IPS-20b (cell line): ENCODE data around the gene SEMA4D.
A peak's percentile ranks its signal among the peaks of the same experiment; 100 is the strongest.

Experiments
- H3K27ac ChIP-seq: one replicate; pipeline ENCODE4 v1.5.1; 2013; ENCODE audit warnings: low read length
- H3K27me3 ChIP-seq: 2 replicates; pipeline ENCODE4 v1.6.1; 2013; ENCODE audit warnings: mild to moderate bottlenecking, low read length, inconsistent platforms; ENCODE audit not compliant: insufficient read depth
- H3K36me3 ChIP-seq: 2 replicates; pipeline ENCODE4 v1.6.1; 2013; ENCODE audit warnings: low read depth, mild to moderate bottlenecking, inconsistent platforms, low read length, moderate library complexity; ENCODE audit not compliant: insufficient read depth
- H3K4me1 ChIP-seq: 2 replicates; pipeline ENCODE4 v1.6.1; 2013; ENCODE audit warnings: mild to moderate bottlenecking, control low read depth, inconsistent platforms, low read length, moderate library complexity; ENCODE audit not compliant: insufficient read depth
- H3K4me3 ChIP-seq: 2 replicates; pipeline ENCODE4 v1.5.1; 2013; ENCODE audit warnings: mild to moderate bottlenecking, low read length, inconsistent platforms
- H3K9ac ChIP-seq: 2 replicates; pipeline ENCODE4 v1.6.1; 2013; ENCODE audit warnings: low read depth, mild to moderate bottlenecking, inconsistent platforms, low read length, moderate library complexity
- H3K9me3 ChIP-seq: 2 replicates; pipeline ENCODE4 v1.6.1; 2013; ENCODE audit warnings: mild to moderate bottlenecking, low read depth, low read length, inconsistent platforms; ENCODE audit not compliant: insufficient read depth

SEMA4D gene

GRCh38 chr9:89498852-89499480 is 1.1 kb upstream of the SEMA4D start:
- no peak overlapping the region for H3K27ac ChIP-seq
- no peak overlapping the region for H3K4me3 ChIP-seq
- no peaks in the 10 kb centered on the region for H3K36me3 ChIP-seq
- H3K4me1 ChIP-seq: peaks cover 36% of the 10 kb centered on the region; the same call in 1 of the 2 replicates
- peak overlapping the region; percentile 75; the same call in 1 of the 2 replicates for H3K9ac ChIP-seq
- no peaks in the 10 kb centered on the region for H3K27me3 ChIP-seq
- no peaks in the 10 kb centered on the region for H3K9me3 ChIP-seq

DNA sequence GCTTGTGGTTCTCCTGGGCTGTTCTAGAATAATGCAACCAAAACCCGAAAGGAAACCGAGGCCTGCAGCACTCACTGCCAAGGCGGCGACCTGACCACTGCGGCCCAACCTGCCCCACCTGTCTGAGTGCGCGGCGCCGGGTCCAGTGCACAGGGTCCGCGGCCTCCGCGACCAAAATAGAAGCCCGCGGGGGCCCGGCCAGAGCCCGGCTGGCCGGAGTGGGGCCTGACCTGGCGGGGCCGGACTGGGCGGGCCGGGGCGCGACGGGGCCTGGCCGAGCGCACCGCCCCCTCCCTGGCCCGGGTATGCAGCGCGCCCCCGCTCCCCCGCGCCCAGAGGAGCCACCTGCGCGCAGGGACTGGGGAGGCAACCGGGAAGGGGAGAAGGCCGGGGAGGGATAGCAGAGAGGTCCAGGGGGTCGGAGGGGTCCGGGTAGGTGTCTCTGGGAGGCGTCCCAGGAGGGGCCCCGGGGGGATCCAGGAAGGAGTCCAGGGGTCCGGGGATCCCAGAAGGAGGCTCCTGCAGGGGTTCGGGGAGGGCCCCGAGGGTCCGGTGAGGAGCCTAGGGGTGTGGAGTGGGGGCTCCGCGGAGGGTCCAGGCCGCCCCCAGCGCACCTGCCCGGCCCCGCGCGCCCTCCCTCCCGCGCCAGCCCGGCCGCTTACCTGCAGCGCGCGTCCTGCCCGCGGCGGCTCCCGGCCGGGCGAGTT is 503 bp downstream of the SEMA4D start:
- peaks cover 46% of the 10 kb centered on the region; the same call in 1 of the 2 replicates for H3K4me1 ChIP-seq
- no peak overlapping the region for H3K27ac ChIP-seq
- no peaks in the 10 kb centered on the region for H3K27me3 ChIP-seq

DNA sequence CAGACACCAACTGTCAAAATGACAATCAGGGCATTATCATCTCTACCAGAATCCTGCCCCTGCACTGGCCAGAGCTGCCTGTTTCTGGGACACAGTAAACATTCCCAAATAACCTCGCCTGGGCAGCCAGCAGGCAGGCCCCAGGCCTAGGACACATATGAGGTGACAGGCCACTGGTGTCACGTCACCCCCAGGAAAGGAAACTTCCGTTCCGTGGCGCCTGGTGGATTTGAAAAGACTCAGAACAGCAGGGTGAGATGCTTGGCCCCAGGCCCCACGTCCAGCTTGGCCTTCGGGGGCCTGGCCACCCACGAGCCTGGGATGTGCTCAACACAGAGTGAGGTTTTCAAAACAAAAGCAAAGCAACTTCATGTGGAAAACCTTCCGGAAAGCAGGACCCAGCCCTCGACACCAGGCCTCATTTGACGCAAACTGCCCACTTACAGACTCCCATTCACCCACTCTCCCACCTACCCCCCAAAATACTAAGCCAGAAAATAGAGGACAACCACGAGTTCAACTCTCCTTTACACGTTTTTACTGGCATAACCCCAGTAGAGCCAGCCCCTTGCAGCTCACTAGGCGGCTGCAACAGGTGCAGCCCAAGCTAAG is 1.2 kb downstream of the SEMA4D start:
- Histone ChIP-seq H3K27ac (no peak overlapping the region), H3K9me3 (no peaks in the 10 kb centered on the region), H3K4me1 (peaks cover 46% of the 10 kb centered on the region; the same call in 1 of the 2 replicates), H3K9ac (peak overlapping the region; percentile 68; the same call in 1 of the 2 replicates), H3K27me3 (no peaks in the 10 kb centered on the region), H3K4me3 (peak overlapping the region; percentile 82), H3K36me3 (no peaks in the 10 kb centered on the region)

More for the DNA sequence above, 503 bp downstream of the SEMA4D start:
- H3K36me3 ChIP-seq: no peaks in the 10 kb centered on the region
- peak overlapping the region; percentile 70; the same call in 1 of the 2 replicates for H3K9ac ChIP-seq
- H3K9me3 ChIP-seq: no peaks in the 10 kb centered on the region
- peak overlapping the region; percentile 82 for H3K4me3 ChIP-seq

DNA sequence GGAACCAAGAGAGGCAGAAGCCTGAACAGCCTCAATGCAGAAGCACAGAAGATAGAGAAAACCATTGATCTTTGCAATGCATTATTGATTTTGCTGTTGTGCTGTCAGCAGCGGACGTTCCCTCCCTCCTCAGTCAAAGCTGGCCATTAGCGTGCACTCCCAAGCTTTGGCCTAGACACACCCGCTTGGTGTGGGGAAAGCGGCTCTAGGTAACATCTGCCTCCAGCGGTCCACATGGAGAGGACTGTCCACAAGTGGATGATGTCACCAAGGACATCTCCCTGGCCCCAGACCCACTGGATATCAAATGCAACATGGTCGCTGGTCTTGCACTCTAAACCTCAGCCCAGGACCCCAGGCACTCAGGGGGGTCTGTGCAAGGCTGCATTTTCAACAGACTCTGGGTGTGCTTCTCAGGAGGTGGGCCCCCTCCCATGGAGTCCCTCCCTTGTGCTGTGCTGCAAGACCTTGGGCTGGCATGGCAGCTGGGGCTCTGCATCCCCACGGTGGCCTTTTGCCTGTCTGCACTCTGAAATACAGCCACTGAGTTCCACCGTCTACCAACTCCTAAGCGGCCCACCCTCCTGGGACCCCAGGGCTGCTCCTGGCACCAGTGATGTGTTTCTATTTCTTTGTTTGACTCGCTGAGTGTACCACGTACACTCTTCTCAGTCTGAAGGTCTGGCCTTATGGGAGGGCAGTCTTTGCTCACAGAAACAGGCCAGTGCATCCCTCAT is 1.9 kb downstream of the SEMA4D start:
- H3K4me1 ChIP-seq: peaks cover 46% of the 10 kb centered on the region; the same call in 1 of the 2 replicates
- H3K36me3 ChIP-seq: no peaks in the 10 kb centered on the region
- no peak overlapping the region for H3K27ac ChIP-seq
- H3K9me3 ChIP-seq: no peaks in the 10 kb centered on the region
- H3K9ac ChIP-seq: no peak overlapping the region
- H3K27me3 ChIP-seq: no peaks in the 10 kb centered on the region
- peak overlapping the region; percentile 82 for H3K4me3 ChIP-seq

DNA sequence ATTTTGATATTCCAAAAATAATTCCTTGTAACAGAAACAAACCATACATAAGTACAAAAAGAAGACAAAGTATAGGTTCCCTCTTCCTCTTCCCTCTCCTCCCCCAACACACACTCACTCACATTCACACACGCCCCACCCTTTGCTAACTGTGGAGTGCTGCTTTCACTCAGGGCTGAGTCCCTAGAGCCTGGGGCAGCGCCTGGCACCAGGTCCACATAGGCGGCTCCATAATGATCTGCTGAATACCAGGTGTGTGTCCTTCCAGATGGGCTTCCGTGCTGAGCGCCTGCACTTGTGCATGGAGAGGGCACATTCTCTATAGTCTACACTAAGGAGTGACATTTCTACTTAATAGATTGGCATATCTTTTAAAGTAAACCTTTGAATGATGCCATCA is 3.7 kb downstream of the SEMA4D start:
- no peak overlapping the region for H3K27ac ChIP-seq
- no peak overlapping the region for H3K4me3 ChIP-seq
- H3K9me3 ChIP-seq: no peaks in the 10 kb centered on the region
- no peaks in the 10 kb centered on the region for H3K27me3 ChIP-seq
- H3K9ac ChIP-seq: no peak overlapping the region
- H3K4me1 ChIP-seq: peaks cover 58% of the 10 kb centered on the region; the same call in 1 of the 2 replicates
- no peaks in the 10 kb centered on the region for H3K36me3 ChIP-seq

DNA sequence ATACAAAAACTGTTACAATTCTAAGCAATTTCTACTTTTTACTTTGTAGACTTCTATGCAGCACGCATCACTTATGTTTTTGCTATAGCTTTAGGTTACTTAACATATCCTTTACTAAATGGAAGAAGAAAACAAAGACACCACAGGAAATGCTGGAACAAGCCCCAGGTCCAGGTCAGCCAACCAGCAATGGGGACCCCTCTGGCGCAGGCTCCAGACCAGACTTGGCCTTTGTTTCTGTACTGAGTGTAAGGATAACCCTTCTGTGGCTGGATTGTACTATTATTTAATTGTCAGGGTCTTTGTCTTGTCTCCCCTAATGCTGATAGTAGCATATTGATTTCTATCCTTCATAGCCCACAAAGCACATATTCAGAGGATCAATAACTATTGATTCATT is 4.2 kb downstream of the SEMA4D start:
- Histone ChIP-seq H3K9me3 (no peaks in the 10 kb centered on the region), H3K4me3 (no peak overlapping the region), H3K27me3 (no peaks in the 10 kb centered on the region), H3K4me1 (peaks cover 54% of the 10 kb centered on the region; the same call in 1 of the 2 replicates), H3K36me3 (no peaks in the 10 kb centered on the region), H3K27ac (peak overlapping the region; percentile 46), H3K9ac (peak overlapping the region; percentile 30; the same call in 1 of the 2 replicates)

DNA sequence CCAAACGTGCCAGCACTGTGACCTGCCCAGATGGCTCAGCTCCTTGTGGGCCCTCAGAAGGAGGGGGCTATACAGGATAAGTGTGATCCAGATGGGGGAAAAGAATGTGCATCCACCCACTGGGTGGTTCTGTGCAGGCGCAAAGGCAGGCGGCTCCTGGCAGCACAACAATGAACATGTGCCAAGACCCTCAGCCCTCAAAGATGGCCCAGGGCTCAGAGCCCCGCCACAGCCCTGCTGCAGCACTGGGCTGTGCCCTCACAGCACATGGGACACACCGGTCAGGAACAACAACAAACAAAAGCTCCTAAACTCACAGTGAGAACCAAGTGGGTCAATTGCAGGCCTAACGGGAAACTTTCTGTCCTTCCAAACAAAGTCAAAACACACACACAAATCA is 4.7 kb downstream of the SEMA4D start:
- H3K36me3 ChIP-seq: no peaks in the 10 kb centered on the region
- H3K9me3 ChIP-seq: no peaks in the 10 kb centered on the region
- H3K4me1 ChIP-seq: peaks cover 49% of the 10 kb centered on the region; the same call in 1 of the 2 replicates
- peak overlapping the region; percentile 30; the same call in 1 of the 2 replicates for H3K9ac ChIP-seq
- H3K27me3 ChIP-seq: no peaks in the 10 kb centered on the region
- H3K27ac ChIP-seq: peak overlapping the region; percentile 46
- H3K4me3 ChIP-seq: no peak overlapping the region

GRCh38 chr9:89492586-89492985 is 5.3 kb downstream of the SEMA4D start:
- H3K4me1 ChIP-seq: peaks cover 48% of the 10 kb centered on the region; the same call in 1 of the 2 replicates
- H3K9me3 ChIP-seq: no peaks in the 10 kb centered on the region
- H3K27me3 ChIP-seq: no peaks in the 10 kb centered on the region
- no peak overlapping the region; the same call in 1 of the 2 replicates for H3K9ac ChIP-seq
- no peak overlapping the region for H3K4me3 ChIP-seq
- peak overlapping the region; percentile 46 for H3K27ac ChIP-seq
- H3K36me3 ChIP-seq: no peaks in the 10 kb centered on the region

DNA sequence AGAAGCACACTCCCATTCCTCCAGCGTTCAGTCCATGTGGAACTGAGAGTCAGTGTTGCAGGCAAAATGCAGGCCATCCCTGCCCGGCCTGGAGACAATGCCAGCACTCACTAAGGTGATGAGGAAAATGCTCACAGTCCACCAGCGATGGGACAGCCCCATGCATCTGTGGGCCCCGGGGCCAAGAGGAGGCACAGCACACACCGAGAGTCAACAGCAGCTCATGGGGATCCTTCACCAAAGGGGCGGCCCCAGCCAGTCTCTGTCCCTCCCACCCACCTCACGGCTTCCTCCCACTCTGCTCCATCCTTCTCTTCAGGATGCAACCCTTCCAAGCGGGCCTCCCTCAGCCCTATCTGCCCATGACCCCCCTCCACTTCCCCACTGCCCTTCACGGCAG is 6.2 kb downstream of the SEMA4D start:
- no peaks in the 10 kb centered on the region for H3K27me3 ChIP-seq
- no peak overlapping the region for H3K9ac ChIP-seq
- H3K4me1 ChIP-seq: peaks cover 45% of the 10 kb centered on the region; the same call in 1 of the 2 replicates
- H3K36me3 ChIP-seq: no peaks in the 10 kb centered on the region
- H3K27ac ChIP-seq: no peak overlapping the region
- H3K9me3 ChIP-seq: no peaks in the 10 kb centered on the region
- H3K4me3 ChIP-seq: no peak overlapping the region

GRCh38 chr9:89489548-89490530 is 8.1 kb downstream of the SEMA4D start:
- no peak overlapping the region for H3K27ac ChIP-seq
- no peaks in the 10 kb centered on the region for H3K9me3 ChIP-seq
- peak overlapping the region; percentile 5; the same call in 1 of the 2 replicates for H3K9ac ChIP-seq
- no peaks in the 10 kb centered on the region for H3K36me3 ChIP-seq
- no peaks in the 10 kb centered on the region for H3K27me3 ChIP-seq
- H3K4me1 ChIP-seq: peaks cover 30% of the 10 kb centered on the region; the same call in 1 of the 2 replicates
- H3K4me3 ChIP-seq: no peak overlapping the region
